ENCODE measurements around the gene SORCS1. TPM values are rescaled to one million over a fixed set of nuclear protein-coding genes. Genes with fewer than 3 reads are reported as not detected.
A peak's percentile ranks its signal among the peaks of the same experiment; 100 is the strongest.

SORCS1 gene
- total and polyA plus RNA-seq, 2 experiments from 2014 or later = 45.6 to 73.0 TPM

DNA sequence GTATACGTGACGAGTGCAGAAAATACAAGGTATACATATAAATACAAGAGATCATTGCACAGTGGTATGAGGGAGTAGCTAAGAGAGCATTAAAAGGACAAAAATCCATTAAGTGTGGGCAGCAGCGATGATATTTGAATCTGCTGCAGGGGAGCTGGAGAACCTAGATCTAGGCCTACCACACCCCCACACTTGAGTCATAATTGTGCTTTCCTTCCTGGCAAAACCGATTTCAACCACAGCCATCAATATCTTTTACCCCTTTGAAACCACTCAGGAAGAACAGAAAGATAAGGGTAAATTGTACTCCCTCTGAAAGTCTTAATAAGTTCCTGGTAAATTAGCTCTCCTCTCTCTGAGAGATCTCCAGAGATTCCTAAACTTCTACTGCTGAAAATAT is 345.0 kb downstream of the SORCS1 start:
- no peaks in the 10 kb centered on the region for H3K9me3 ChIP-seq (ENCODE audit: low read depth)
- H3K4me3 ChIP-seq = no peak overlapping the region
- no peak overlapping the region for H3K27ac ChIP-seq
- TF ChIP-seq, protein P1, sequence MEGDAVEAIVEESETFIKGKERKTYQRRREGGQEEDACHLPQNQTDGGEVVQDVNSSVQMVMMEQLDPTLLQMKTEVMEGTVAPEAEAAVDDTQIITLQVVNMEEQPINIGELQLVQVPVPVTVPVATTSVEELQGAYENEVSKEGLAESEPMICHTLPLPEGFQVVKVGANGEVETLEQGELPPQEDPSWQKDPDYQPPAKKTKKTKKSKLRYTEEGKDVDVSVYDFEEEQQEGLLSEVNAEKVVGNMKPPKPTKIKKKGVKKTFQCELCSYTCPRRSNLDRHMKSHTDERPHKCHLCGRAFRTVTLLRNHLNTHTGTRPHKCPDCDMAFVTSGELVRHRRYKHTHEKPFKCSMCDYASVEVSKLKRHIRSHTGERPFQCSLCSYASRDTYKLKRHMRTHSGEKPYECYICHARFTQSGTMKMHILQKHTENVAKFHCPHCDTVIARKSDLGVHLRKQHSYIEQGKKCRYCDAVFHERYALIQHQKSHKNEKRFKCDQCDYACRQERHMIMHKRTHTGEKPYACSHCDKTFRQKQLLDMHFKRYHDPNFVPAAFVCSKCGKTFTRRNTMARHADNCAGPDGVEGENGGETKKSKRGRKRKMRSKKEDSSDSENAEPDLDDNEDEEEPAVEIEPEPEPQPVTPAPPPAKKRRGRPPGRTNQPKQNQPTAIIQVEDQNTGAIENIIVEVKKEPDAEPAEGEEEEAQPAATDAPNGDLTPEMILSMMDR (IDR thresholded peaks at IDR 0.05; ENCODE audit: low read depth, low read length) = no peak
- no peaks in the 10 kb centered on the region for H3K27me3 ChIP-seq
- H3K36me3 ChIP-seq = no peaks in the 10 kb centered on the region
- H3K4me1 ChIP-seq (ENCODE audit: low read depth) = peaks cover 1% of the 10 kb centered on the region
- DNase-seq (ENCODE audit: low read depth in 1 of 2, low spot score in 1 of 2) = no peak

DNA sequence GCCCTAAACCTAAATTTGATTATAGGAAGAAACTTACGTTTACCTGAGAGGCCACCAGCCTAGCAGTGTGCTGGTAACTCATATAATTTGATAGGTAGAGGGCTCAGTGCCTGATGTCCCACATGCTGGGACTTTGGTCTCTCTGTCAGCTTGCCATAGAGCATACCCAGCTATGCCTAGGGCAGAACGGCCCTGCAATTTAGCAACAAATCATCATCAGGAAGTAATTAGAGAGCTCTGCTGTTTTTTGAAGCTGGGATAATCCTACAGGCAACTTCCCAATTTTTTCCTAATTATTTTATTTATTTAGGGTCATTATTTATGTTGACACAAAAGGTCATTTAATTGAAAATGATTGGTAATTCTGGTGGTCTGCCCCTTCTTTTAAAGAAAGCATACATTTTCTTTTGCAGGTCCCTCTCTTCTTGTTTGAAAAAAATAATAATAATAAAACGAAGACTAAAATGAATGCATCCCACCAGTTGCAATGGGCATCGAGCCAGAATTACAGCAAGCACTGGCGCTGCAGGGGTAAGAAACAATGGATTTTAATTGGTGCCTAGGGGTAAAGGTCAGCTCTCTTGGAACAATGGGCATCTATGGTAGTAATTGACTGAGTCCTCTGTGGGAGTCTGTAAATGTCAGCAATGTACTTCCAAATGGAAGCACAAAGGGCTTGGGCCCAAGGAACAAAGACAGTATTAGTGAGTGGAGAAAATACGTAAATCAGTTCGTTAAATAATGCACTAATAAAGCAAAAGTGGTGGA is 348.0 kb downstream of the SORCS1 start:
- Histone ChIP-seq H3K4me3 (no peak overlapping the region), H3K36me3 (no peaks in the 10 kb centered on the region), H3K27ac (no peak overlapping the region), H3K4me1 (ENCODE audit: low read depth) (no peaks in the 10 kb centered on the region), H3K9me3 (ENCODE audit: low read depth) (no peaks in the 10 kb centered on the region), H3K27me3 (no peaks in the 10 kb centered on the region)
- no peak for DNase-seq (ENCODE audit: low read depth in 1 of 2, low spot score in 1 of 2)
- TF ChIP-seq, protein P1 (IDR thresholded peaks at IDR 0.05; ENCODE audit: low read depth, low read length) = no peak

DNA sequence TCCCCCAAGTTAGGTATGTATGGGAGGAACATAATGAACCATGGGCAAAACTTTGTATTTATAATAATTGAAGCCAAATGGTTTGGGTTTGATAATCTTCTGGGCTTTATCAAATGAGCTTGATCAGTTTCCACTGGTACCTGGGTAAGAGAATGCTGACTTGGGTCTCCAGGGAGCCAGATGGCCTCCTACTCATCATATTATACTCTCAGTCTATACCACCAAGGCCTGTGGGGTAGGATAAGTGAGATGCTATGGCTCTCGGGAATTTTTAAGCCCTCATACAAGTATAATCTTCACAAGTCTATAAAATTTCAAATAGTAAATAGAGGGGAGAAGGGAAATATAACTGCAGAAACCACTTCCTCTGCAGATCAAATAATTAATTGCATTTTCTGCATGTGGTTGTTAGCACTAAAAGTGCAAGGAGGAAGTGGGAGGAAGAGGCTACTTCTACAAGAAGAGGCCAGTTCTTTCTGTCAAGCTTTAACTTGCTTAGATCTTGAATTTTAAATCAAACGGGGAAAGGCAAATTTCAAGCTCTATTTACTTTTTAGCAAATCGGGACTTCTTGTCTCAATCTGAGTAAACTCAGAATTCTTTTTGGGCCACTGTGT is 349.0 kb downstream of the SORCS1 start:
- no peak for DNase-seq (ENCODE audit: low read depth in 1 of 2, low spot score in 1 of 2)
- H3K27me3 ChIP-seq = no peaks in the 10 kb centered on the region
- H3K9me3 ChIP-seq (ENCODE audit: low read depth) = no peaks in the 10 kb centered on the region
- no peaks in the 10 kb centered on the region for H3K4me1 ChIP-seq (ENCODE audit: low read depth)
- TF ChIP-seq, protein P1 (IDR thresholded peaks at IDR 0.05; ENCODE audit: low read depth, low read length) = no peak
- no peak overlapping the region for H3K27ac ChIP-seq
- H3K4me3 ChIP-seq = no peak overlapping the region
- no peaks in the 10 kb centered on the region for H3K36me3 ChIP-seq

DNA sequence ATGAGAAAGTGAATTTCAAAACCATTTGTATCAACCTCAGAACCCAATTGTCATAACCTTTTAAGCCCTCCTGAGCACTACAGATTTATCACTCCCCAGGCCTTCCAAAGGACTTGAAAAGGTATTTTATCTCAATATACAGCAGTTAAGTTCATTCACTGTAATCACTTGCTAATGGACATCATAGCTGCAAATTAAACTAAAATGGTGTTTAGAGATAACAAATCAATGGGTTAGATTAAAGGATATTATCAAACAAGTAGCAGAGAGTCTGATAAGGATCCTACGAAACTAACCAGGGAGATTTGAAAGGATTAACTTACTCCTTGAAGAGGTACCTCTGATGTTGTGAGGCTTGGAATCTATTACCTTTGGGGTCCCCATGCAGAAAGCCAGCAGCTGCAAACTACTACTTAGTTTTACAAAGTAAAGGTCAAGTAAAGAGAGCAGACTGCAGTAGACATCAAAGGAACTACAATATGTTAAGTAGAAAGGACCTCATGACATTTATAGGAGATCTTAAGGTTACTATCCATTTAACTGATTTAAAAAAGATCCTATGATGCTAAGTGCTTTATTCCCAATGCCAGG is 359.4 kb downstream of the SORCS1 start:
- peak overlapping the region; percentile 32 for H3K27ac ChIP-seq
- H3K27me3 ChIP-seq = no peaks in the 10 kb centered on the region
- peak in 1 of 2 donors; percentile 17 for DNase-seq (ENCODE audit: low read depth in 1 of 2, low spot score in 1 of 2)
- H3K4me1 ChIP-seq (ENCODE audit: low read depth) = peaks cover 16% of the 10 kb centered on the region
- H3K9me3 ChIP-seq (ENCODE audit: low read depth) = no peaks in the 10 kb centered on the region
- H3K4me3 ChIP-seq = no peak overlapping the region
- H3K36me3 ChIP-seq = no peaks in the 10 kb centered on the region
- TF ChIP-seq, protein P1 (IDR thresholded peaks at IDR 0.05; ENCODE audit: low read depth, low read length) = no peak

DNA sequence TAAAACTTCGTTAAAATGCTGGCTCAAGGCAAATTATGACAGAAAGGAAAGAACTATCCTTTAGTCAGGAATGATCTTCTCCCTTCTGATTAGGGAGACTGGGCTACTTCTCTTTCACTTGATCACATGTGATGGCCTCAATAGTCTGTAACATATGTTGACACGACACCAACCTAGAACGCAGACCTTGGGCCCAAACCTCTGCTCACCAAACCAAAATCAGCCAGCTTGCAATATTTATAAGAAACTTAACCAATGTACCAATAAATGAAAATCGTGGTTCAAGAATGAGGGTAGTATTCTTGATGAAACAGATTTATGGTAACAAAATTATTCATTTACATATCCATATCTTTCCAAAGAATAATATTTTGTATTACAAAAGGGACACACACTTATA is 361.6 kb downstream of the SORCS1 start:
- no peak overlapping the region for H3K27ac ChIP-seq
- TF ChIP-seq, protein P1 (IDR thresholded peaks at IDR 0.05; ENCODE audit: low read depth, low read length) = no peak
- H3K9me3 ChIP-seq (ENCODE audit: low read depth) = no peaks in the 10 kb centered on the region
- peaks cover 16% of the 10 kb centered on the region for H3K4me1 ChIP-seq (ENCODE audit: low read depth)
- no peak overlapping the region for H3K4me3 ChIP-seq
- H3K27me3 ChIP-seq = no peaks in the 10 kb centered on the region
- no peak for DNase-seq (ENCODE audit: low read depth in 1 of 2, low spot score in 1 of 2)
- no peaks in the 10 kb centered on the region for H3K36me3 ChIP-seq
